Measurements from ENCODE around the gene ZNF593. TPM values are rescaled to one million over a fixed set of nuclear protein-coding genes. Genes with fewer than 3 reads are reported as not detected.

Gene ZNF593
- total and polyA plus RNA-seq, 2 of the 13 experiments (the other 11 are each of a cell fraction or from before 2014, with no cell fraction given), result 37.3 to 55.8 TPM

DNA sequence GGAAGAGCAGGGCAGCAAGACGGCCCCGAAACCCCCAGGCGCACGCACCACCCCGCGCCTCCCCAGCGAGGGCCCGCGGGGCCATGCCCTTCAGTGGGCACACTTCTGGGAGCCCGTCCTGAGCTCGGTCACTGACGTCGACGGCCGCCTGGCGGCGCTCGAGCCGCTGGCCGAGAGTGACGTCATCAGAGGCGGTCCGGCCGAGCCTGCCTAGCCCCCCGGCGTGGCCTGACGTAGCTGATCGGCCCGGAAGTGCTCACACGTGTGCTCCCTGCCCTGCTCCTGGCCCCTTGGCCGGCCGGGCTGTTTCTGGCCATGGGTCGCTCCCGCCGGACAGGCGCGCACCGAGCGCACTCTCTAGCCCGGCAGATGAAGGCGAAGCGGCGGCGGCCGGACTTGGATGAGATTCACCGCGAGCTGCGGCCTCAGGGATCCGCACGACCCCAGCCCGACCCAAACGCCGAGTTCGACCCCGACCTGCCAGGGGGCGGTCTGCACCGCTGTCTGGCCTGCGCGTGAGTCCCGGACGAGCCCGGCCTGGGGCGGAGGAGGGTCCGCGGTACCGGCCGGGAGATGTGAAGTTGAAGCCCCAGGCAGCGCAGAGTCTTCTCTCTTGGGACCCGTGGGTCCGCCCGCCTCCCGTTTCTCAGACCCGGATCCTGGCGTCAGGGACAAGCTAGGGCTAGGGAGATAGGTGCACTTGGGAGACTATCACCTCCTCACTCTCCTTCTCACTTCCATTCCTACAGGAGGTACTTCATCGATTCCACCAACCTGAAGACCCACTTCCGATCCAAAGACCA lies at the start of gene ZNF593 (continued):
- peak; percentile 90; the same call in 1 of the 2 replicates for TF ChIP-seq ZZZ3 (CRISPR knock-in tag; IDR thresholded peaks at IDR 0.05; ENCODE audit: borderline replicate concordance)
- TF ChIP-seq RBFOX2 (IDR thresholded peaks at IDR 0.05; ENCODE audit: low read depth, low read length), result peak; percentile 95
- TF ChIP-seq SNAPC4 (CRISPR knock-in tag; IDR thresholded peaks at IDR 0.05), result peak; percentile 82
- TF ChIP-seq HNRNPK (IDR thresholded peaks at IDR 0.05; ENCODE audit: low read depth, low read length, poor library complexity, severe bottlenecking), result peak; percentile 48
- TF ChIP-seq HMGXB4 (CRISPR knock-in tag; IDR thresholded peaks at IDR 0.05; ENCODE audit: borderline replicate concordance in 1 of 2, low read depth in 1 of 2), result peak; percentile 93 to 95
- no peak for TF ChIP-seq PRPF4 (IDR thresholded peaks at IDR 0.05; ENCODE audit: low read depth, low read length, poor library complexity, severe bottlenecking)
- TF ChIP-seq JUNB (CRISPR knock-in tag; IDR thresholded peaks at IDR 0.05; ENCODE audit: borderline replicate concordance), result no peak; the same call in 1 of the 2 replicates
- no peak for TF ChIP-seq EHMT2 (IDR thresholded peaks at IDR 0.05; ENCODE audit: borderline replicate concordance, low read depth, low read length)
- TF ChIP-seq TRIM24 (CRISPR knock-in tag; IDR thresholded peaks at IDR 0.05), result no peak
- no peak for TF ChIP-seq CEBPZ (IDR thresholded peaks at IDR 0.05; ENCODE audit: low read length)
